T follicular helper cell (primary cell): ENCODE data around the gene GSTM3.

ENCODE experiments used
- DNase-seq: peaks from one replicate; pipeline ENCODE4 v3.0.0-alpha.2; 2020; ENCODE audit warnings: low read depth
- total RNA-seq, 2 experiments: gene quantifications; one replicate each; lab custom pipeline; 2026; lab: John Stamatoyannopoulos, UW

Gene GSTM3
- 22.1 to 38.5 reads per million in 2 experiments for total RNA-seq

- no peak for DNase-seq
These were observed at the start of gene GSTM3 for GRCh38 chr1:109740615-109741373. GSTM3 (minus strand) TSS chr1:109741038; CDS start chr1:109740287, 751 bp downstream.

DNA sequence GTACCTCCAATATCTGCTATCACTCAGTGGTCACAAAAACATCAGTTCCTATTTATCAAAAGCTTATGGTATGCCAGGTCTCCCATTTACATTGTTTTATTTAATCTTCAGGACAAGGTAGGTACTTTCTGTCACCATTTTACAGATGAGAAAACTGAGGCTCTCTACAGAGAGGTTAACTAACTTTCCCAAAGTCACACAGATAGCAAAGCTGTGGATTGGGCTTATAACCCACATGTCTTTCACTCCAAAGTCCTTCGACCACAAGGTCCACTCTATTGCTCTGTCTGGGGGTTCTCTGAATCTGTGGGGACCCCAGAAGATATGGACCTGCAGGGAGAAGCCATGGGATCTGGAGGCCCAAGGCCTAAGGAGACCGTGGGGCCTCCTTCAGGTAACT is 49.5 kb upstream of the GSTM3 start:
- DNase-seq = no peak

- DNase-seq = no peak
These were observed 48.8 kb upstream of the GSTM3 start for GRCh38 chr1:109789551-109790180.

GRCh38 chr1:109788695-109789521 is 48.1 kb upstream of the GSTM3 start:
- DNase-seq = no peak

GRCh38 chr1:109787845-109788601 is 47.2 kb upstream of the GSTM3 start:
- no peak for DNase-seq

- no peak for DNase-seq
These were observed 46.5 kb upstream of the GSTM3 start for GRCh38 chr1:109787211-109787844.

- no peak for DNase-seq
These were observed 45.7 kb upstream of the GSTM3 start for GRCh38 chr1:109786531-109787021.

DNA sequence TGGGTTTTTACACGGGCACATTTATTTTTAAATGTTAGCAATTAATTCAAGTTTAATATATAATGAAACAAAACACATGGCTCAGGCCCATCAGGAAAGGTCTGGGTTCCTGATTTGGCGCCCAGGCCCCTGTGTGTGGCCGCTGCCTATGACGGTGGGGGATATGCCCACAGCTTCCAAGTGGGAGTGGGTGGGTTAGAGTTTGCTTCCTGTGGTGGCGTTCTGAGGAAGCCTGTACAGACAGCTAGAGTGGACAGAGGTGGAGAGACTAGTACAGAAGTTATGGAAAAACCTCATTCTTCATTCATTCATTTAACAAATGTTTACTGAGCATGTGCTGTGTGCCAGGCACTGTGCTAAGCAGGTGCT is 45.3 kb upstream of the GSTM3 start:
- no peak for DNase-seq

DNA sequence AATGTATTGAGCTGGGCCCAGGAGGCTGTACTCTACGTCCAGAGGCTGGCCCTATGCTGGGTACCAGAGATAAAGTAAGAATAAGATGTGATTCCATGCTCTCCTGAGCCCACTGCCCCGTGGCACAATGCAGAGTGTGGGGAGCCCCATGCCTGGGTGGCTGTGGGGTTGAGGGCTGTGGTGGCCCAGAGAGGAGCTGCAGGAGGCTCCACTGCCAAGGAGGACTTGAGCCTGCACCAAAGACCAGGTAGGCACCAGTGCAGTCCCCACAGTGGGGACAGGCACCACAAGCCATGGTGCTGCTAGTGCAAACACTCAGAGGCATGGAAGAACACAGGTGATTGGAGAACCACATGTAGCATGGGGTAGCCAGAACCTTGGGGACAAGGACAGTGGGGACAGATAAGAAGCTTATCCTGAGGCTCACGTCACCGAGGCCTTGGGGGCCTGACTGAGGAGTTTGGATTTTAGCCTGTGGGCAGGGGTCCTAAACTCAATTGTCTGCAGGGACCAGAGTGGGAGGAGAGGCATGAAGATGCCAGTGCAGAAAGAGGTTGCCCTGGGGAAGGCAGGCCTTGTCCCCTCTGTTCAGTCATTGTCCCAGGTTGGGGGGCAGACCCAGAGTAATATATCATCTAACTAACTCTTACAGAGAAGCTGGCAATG is 44.7 kb upstream of the GSTM3 start:
- DNase-seq = no peak

DNA sequence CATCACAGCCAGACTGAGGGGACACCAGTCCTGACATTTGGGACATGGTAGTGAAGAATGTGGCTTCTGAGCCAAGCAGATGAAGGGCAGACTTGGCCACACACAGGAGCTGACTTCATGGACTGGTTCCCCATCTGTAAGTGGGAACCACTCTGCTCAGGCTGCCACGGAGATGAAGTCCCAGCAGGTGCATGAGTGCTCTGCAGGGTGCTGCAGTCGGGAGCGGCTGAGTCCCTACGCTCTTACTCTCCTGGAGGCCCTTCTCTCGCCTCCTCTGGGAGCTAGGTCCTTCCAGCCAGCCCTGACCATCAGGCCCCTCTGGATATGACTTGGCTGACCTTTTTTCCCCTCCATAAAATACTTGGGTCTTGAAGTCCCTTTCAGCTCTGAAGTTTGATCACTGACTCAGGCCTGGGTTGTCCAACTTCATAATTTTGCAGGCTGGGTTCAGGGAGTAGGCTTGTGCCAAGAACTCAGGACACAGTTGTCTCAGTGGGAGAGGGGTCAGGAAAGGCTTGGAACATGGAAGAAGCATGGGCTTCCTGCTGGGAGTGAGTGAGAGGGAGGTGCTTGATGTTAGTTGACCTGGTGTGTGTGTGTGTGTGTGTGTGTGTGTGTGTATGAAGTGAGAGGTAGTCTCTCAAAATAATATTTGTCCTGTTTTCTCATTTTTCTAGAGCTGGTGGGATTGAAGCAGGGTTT is 43.9 kb upstream of the GSTM3 start:
- DNase-seq = no peak

- no peak for DNase-seq
These were observed 42.6 kb upstream of the GSTM3 start for GRCh38 chr1:109783436-109783835.

GRCh38 chr1:109782927-109783326 is 42.1 kb upstream of the GSTM3 start:
- no peak for DNase-seq

DNA sequence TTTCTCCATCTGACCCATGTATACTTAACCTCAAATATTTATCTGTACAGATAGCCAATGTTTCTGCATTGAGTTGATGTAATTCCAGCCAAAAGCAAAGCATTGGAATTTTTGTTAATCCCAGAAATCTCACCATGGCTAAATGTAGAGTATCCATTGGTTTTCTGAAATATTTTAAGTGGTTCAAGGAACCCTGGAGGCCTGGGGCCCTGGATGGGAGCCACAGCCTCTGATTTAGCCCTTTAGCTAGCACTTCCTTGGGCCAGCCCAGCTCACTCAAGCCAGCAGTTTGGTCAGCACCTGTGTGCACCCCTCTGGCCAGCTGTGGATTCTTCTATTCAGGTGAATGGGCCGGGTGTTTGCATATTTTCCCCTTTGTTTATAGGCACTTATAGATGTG is 41.7 kb upstream of the GSTM3 start:
- no peak for DNase-seq

- no peak for DNase-seq
These were observed 41.0 kb upstream of the GSTM3 start for GRCh38 chr1:109781806-109782205.

GRCh38 chr1:109780982-109781381 is 40.1 kb upstream of the GSTM3 start:
- no peak for DNase-seq

- no peak for DNase-seq
These were observed 37.3 kb upstream of the GSTM3 start for GRCh38 chr1:109777980-109778625.

DNA sequence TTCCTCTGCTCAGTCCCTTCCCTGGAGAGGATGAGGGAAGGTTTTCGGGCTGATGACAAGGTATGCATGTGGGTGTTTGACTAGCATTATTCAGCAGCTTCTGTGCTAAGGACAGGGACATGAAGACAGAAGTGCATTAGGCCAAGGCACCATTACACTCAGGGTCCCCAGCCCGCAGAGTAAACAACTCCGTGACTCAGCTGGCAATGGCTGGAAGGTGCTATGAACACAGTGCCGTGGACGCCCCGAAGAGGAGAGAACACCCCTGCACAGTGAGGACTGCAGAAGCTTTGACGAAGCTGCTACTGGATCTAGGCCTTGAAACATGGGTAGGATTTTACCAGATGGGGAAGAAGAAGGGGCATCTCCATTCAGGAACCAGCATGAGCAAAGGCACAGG is 36.6 kb upstream of the GSTM3 start:
- DNase-seq = no peak

DNA sequence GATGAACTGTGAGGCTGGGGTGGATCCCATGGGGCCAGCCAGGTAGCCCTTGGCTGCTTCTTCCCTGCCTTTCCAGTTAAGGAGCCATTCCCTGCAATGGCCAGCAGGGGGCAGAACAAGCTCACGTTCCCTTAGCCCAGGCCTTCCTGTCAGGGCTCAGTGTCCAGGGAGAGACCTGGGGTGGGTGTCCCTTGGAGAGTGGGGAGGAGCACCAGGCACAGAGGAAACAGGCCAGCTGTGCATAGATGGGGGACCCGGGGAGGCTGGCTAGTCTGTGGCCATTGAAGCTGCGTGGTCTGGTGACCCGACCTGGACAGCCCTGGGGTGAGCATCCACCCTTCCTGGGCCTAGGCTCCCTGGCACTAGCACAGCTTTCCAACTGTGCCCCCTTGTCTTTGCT is 36.1 kb upstream of the GSTM3 start:
- peak; percentile 55 for DNase-seq

GRCh38 chr1:109776206-109776835 is 35.5 kb upstream of the GSTM3 start:
- DNase-seq = no peak
